Fibroblast of villous mesenchyme (primary cell): ENCODE measurements around the gene KLK6. TPM values are rescaled to one million over a fixed set of nuclear protein-coding genes. Genes with fewer than 3 reads are reported as not detected.

Experiments used
- total RNA-seq: library from RNA; depleted of rRNA; stranded (reverse); fragments of >200 nt; gene quantifications from 2 replicates; pipeline ENCODE4 v1.2.3, GENCODE V29; 2012

The KLK6 gene
- total RNA-seq, 1 donor = not detected

Other genes with a start within 250 kb of the KLK6 start
- gene SHANK1, start 249.8 kb downstream of the KLK6 start, total RNA-seq = 7.4 and 7.8 TPM in 2 replicates
- gene CLEC11A, start 246.2 kb downstream of the KLK6 start, total RNA-seq = 18.6 and 25.4 TPM in 2 replicates
- not detected in 2 replicates for gene GPR32, start 199.1 kb downstream of the KLK6 start, total RNA-seq
- gene ACP4, start 179.2 kb downstream of the KLK6 start, total RNA-seq = not detected in 2 replicates
- not detected in 2 replicates for gene KLK1, start 145.8 kb downstream of the KLK6 start, total RNA-seq
- gene KLK15, start 136.0 kb downstream of the KLK6 start, total RNA-seq = not detected in 2 replicates
- gene KLK3, start 114.7 kb downstream of the KLK6 start, total RNA-seq = not detected in 2 replicates
- gene KLK2, start 96.2 kb downstream of the KLK6 start, total RNA-seq = not detected in 2 replicates
- not detected in 2 replicates for gene KLK4, start 58.2 kb downstream of the KLK6 start, total RNA-seq
- gene KLK5, start 16.6 kb downstream of the KLK6 start, total RNA-seq = not detected in 2 replicates
- not detected in 2 replicates for gene KLK7, start 14.3 kb upstream of the KLK6 start, total RNA-seq
- gene KLK8, start 32.0 kb upstream of the KLK6 start, total RNA-seq = not detected in 2 replicates
- gene KLK10, start 50.1 kb upstream of the KLK6 start, total RNA-seq = not detected in 2 replicates
- not detected in 2 replicates for gene KLK11, start 57.0 kb upstream of the KLK6 start, total RNA-seq
- not detected in 2 replicates for gene KLK12, start 65.4 kb upstream of the KLK6 start, total RNA-seq
- gene KLK13, start 95.5 kb upstream of the KLK6 start, total RNA-seq = not detected in 2 replicates
- gene KLK14, start 113.3 kb upstream of the KLK6 start, total RNA-seq = not detected in 2 replicates
- gene CTU1, start 138.8 kb upstream of the KLK6 start, total RNA-seq = 4.8 and 5.2 TPM in 2 replicates
- gene SIGLEC9, start 155.3 kb upstream of the KLK6 start, total RNA-seq = under 0.01 TPM in 1 of 2 replicates, not detected in the other
- gene SIGLEC7, start 172.7 kb upstream of the KLK6 start, total RNA-seq = not detected in 2 replicates